Upper lobe of left lung (tissue), 6 donors: ENCODE measurements around the gene SCGB1D4. TPM values are rescaled to one million over a fixed set of nuclear protein-coding genes. Genes with fewer than 3 reads are reported as not detected.

Source experiments
- ATAC-seq, 2 donors: fragments of 200-7000 bp; cut with Tn5 transposase; one replicate each; pipeline ENCODE4 v1.9.1; 2022; ENCODE audit warnings: mild to moderate bottlenecking in 2 of 2, moderate library complexity in 2 of 2; ENCODE audit not compliant: low FRiP score in 2 of 2
- DNase-seq, 2 donors: peaks; one replicate each; pipeline ENCODE4 v3.0.0-alpha.2; 2019 to 2020
- H3K27ac ChIP-seq, 4 donors: fragments of 200-600 bp; sonication (generic); one replicate each; pipeline ENCODE4 v1.5.1; 2016 to 2019
- H3K27me3 ChIP-seq, 4 donors: fragments of 200-600 bp; sonication (generic); one replicate each; pipeline ENCODE4 v1.5.1; 2017 to 2019
- H3K36me3 ChIP-seq, 4 donors: fragments of 200-600 bp; sonication (generic); one replicate each; pipeline ENCODE4 v1.5.1; 2016 to 2019
- H3K4me1 ChIP-seq, 4 donors: fragments of 200-600 bp; sonication (generic); one replicate each; pipeline ENCODE4 v1.5.1; 2018 to 2019
- H3K4me3 ChIP-seq, 4 donors: fragments of 200-600 bp; sonication (generic); one replicate each; pipeline ENCODE4 v1.5.1; 2017 to 2019; ENCODE audit warnings: mild to moderate bottlenecking in 2 of 4, moderate library complexity in 1 of 4
- H3K9me3 ChIP-seq, 4 donors: fragments of 200-600 bp; sonication (generic); one replicate each; pipeline ENCODE4 v1.5.1; 2018 to 2019
- EP300 ChIP-seq, 4 donors: sonication (generic); formaldehyde crosslinking; IDR thresholded peaks; one replicate each; pipeline ENCODE4 v1.5.1; 2017; ENCODE audit warnings: antibody characterized with exemption in 4 of 4, control low read depth in 2 of 4
- POLR2A ChIP-seq, 4 donors: fragments of 450-650 bp; IDR thresholded peaks; one replicate each; pipeline ENCODE4 v1.5.1; 2016 to 2017; ENCODE audit warnings: antibody characterized with exemption in 4 of 4, mild to moderate bottlenecking in 2 of 4
- POLR2AphosphoS5 ChIP-seq, 2 donors: sonication (generic); formaldehyde crosslinking; IDR thresholded peaks; one replicate each; pipeline ENCODE4 v1.5.1; 2017; ENCODE audit warnings: antibody characterized with exemption in 2 of 2
- WGBS, 2 donors: methylation state at CpG; one replicate each; pipeline ENCODE4 v1.1.5; 2017 to 2018; 5-methylcytosine and 5-hydroxymethylcytosine counted together
- total RNA-seq, 6 donors: library from RNA; depleted of rRNA in 4 of 6; stranded (reverse); fragments of >200 nt in 4 of 6; gene quantifications; one replicate each; pipeline versions ENCODE4 v1.1.0 to v1.2.1, GENCODE V29; 2016 to 2021
- TF ChIP-seq, protein P1 (sequence below), 6 experiments: fragments of 450-650 bp in 4 of 6; fragments of 200-600 bp in 2 of 6; sonication (generic) in 2 of 6; IDR thresholded peaks; one replicate each; pipeline ENCODE4 v1.5.1; 2016 to 2019; ENCODE audit warnings: antibody characterized with exemption in 6 of 6
- donor health status: DM: no; HTN: no; CAD: no; lungs with moderate emphysema.
- donor health status: DM: no; HTN: yes; CAD: no; lungs with severe emphysema.

SCGB1D4 gene
- total RNA-seq, 6 donors from 2014 or later = not detected

DNA sequence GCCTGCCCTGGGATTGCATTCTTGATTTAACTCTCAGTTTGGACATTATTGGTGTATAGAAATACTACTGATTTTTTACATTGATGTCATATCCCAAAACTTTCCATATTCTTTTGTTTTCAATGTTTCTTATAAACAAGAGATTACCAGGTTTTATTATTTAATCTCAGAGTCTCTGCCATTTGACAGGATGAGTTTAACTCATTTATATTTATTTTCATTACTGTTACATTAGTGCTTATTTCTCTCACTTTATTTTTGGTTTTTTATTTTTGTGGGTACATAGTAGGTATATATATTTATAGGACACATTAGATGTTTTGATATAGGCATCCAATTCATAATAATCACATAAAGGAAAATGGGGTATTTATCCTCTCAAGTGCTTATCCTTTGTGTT lies 9.1 kb upstream of the SCGB1D4 start:
- peaks cover 0 to 6% (median 0%) of the 10 kb centered on the region in 4 donors for H3K9me3 ChIP-seq
- no peaks in the 10 kb centered on the region for H3K36me3 ChIP-seq
- H3K4me1 ChIP-seq = peaks cover 0 to 13% (median 0%) of the 10 kb centered on the region in 4 donors
- no peak overlapping the region for H3K4me3 ChIP-seq
- TF ChIP-seq POLR2A (IDR thresholded peaks at IDR 0.05) (no peak), EP300 (IDR thresholded peaks at IDR 0.05) (no peak), POLR2AphosphoS5 (IDR thresholded peaks at IDR 0.05) (no peak)
- TF ChIP-seq, protein P1, sequence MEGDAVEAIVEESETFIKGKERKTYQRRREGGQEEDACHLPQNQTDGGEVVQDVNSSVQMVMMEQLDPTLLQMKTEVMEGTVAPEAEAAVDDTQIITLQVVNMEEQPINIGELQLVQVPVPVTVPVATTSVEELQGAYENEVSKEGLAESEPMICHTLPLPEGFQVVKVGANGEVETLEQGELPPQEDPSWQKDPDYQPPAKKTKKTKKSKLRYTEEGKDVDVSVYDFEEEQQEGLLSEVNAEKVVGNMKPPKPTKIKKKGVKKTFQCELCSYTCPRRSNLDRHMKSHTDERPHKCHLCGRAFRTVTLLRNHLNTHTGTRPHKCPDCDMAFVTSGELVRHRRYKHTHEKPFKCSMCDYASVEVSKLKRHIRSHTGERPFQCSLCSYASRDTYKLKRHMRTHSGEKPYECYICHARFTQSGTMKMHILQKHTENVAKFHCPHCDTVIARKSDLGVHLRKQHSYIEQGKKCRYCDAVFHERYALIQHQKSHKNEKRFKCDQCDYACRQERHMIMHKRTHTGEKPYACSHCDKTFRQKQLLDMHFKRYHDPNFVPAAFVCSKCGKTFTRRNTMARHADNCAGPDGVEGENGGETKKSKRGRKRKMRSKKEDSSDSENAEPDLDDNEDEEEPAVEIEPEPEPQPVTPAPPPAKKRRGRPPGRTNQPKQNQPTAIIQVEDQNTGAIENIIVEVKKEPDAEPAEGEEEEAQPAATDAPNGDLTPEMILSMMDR (IDR thresholded peaks at IDR 0.05) = no peak
- ATAC-seq (no peak), DNase-seq (no peak)
- H3K27ac ChIP-seq = no peak overlapping the region
- peaks cover 0 to 6% (median 0%) of the 10 kb centered on the region in 4 donors for H3K27me3 ChIP-seq

DNA sequence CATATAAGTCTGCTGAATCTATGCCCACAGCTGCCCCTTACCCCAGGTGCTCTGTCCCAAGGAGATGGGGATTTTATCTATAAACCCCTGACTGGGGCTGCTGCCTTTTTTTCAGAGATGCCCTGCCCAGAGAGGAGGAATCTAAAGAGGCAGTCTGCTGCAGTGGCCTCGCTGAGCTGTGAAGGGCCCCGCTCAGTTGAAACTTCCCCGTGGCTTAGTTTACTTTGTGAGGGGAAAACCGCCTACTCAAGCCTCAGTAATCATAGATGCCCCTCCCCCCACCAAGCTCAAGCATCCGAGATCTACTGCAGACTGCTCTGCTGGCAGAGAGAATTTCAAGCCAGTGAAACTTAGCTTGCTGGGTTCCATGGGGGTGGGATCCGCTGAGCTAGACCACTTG lies 7.4 kb upstream of the SCGB1D4 start:
- no peak overlapping the region for H3K4me3 ChIP-seq
- DNase-seq (no peak), ATAC-seq (no peak)
- peaks cover 0 to 6% (median 0%) of the 10 kb centered on the region in 4 donors for H3K4me1 ChIP-seq
- TF ChIP-seq, protein P1 (IDR thresholded peaks at IDR 0.05) = no peak
- TF ChIP-seq POLR2A (IDR thresholded peaks at IDR 0.05) = no peak
- TF ChIP-seq POLR2AphosphoS5 (IDR thresholded peaks at IDR 0.05) = no peak
- TF ChIP-seq EP300 (IDR thresholded peaks at IDR 0.05) = no peak
- H3K27me3 ChIP-seq = peaks cover 0 to 6% (median 0%) of the 10 kb centered on the region in 4 donors
- H3K9me3 ChIP-seq = peaks cover 0 to 6% (median 0%) of the 10 kb centered on the region in 4 donors
- 31 to 36% methylated on average over 6 of the region's 6 CpGs for WGBS, 2 donors
- H3K36me3 ChIP-seq = no peaks in the 10 kb centered on the region
- H3K27ac ChIP-seq = no peak overlapping the region

DNA sequence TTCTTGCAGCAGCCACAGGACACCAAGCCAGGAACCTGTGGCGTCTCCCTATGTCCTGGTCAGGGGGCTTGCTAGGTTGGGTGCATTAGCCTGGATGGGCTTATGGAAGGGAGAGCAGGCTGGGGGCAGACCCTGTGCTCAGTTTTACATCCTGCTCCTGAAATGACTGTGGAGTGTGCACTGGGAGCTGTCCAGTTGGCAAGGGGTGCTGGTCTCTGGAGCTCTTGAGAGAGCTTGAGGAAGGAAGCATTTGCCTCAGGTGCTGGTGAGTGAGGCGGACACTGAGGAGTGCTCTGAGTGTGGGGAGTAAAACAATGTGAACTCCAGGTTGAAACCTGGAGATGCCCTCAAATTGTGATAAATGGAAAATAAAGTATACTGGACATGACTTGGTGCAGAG lies 3.4 kb downstream of the SCGB1D4 start:
- peak in 1 of 2 donors; percentile 22 for DNase-seq
- no peaks in the 10 kb centered on the region for H3K36me3 ChIP-seq
- ATAC-seq = peak in 1 of 2 donors; percentile 49
- H3K27me3 ChIP-seq = no peaks in the 10 kb centered on the region
- no peaks in the 10 kb centered on the region for H3K4me1 ChIP-seq
- no peak overlapping the region for H3K4me3 ChIP-seq
- TF ChIP-seq POLR2A (IDR thresholded peaks at IDR 0.05) (no peak), POLR2AphosphoS5 (IDR thresholded peaks at IDR 0.05) (no peak), EP300 (IDR thresholded peaks at IDR 0.05) (no peak)
- TF ChIP-seq, protein P1 (IDR thresholded peaks at IDR 0.05) = no peak
- WGBS, 2 donors = 29 to 50% methylated on average over 1 to 2 of the region's 2 CpGs
- H3K9me3 ChIP-seq = no peaks in the 10 kb centered on the region
- H3K27ac ChIP-seq = no peak overlapping the region

DNA sequence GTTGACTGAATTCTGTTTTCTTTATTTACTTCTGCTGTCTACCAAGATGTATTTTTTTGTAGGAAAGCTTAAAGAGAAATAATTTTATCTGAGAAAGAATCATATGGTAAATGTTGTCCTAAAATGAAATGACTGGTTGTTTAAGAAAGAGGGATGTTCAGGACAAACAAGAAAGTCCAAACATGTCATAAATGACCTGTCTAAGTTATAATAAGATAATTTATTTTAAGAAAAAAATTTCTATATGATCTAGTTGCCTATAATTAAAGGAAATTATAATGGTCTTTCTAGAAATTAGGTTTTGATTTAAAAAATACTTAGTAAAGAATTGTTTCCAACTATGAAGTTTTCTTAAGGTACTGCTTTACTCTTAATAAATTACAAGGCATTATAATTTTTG lies 18.4 kb downstream of the SCGB1D4 start:
- Histone ChIP-seq H3K27me3 (no peaks in the 10 kb centered on the region), H3K36me3 (no peaks in the 10 kb centered on the region), H3K27ac (no peak overlapping the region), H3K4me3 (no peak overlapping the region), H3K4me1 (no peaks in the 10 kb centered on the region), H3K9me3 (no peaks in the 10 kb centered on the region)
- no peak for DNase-seq
- TF ChIP-seq EP300 (IDR thresholded peaks at IDR 0.05) (no peak), POLR2A (IDR thresholded peaks at IDR 0.05) (no peak), POLR2AphosphoS5 (IDR thresholded peaks at IDR 0.05) (no peak)
- TF ChIP-seq, protein P1 (IDR thresholded peaks at IDR 0.05) = no peak
- no peak for ATAC-seq

DNA sequence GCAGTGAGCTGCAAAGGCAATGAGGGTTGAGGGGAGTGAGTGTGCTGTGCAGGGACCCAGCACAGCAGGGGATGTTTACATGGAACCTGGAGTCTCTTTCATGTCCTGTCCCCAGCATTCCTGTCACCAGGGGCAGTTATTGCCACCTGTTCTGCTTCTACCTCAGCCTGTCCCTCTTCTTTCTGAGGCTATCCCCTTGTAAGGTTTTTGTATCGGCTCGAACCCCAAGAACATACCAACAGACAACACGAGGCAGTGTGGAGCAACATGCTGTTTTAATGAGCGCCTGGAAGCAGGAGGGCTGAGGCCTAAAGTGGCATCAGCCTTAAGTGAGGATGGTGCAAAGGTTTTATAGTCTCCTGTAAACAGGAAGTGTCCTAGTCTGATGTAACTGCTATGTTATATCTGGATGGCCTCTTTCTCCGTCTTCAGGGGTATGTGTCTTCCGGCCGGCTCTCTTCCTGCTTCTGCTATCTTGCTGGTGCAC lies 25.0 kb downstream of the SCGB1D4 start:
- TF ChIP-seq, protein P1 (IDR thresholded peaks at IDR 0.05) = no peak
- TF ChIP-seq EP300 (IDR thresholded peaks at IDR 0.05) (no peak), POLR2AphosphoS5 (IDR thresholded peaks at IDR 0.05) (no peak), POLR2A (IDR thresholded peaks at IDR 0.05) (no peak)
- Histone ChIP-seq H3K4me3 (no peak overlapping the region), H3K36me3 (no peaks in the 10 kb centered on the region), H3K27ac (no peak overlapping the region), H3K9me3 (no peaks in the 10 kb centered on the region), H3K4me1 (no peaks in the 10 kb centered on the region), H3K27me3 (no peaks in the 10 kb centered on the region)
- DNase-seq (no peak), ATAC-seq (peak in 1 of 2 donors; percentile 34)
- 74% methylated on average over 7 of the region's 7 CpGs for WGBS, 2 donors
